Endothelial cell (in vitro differentiated cells): Measurements from ENCODE around the gene KCND2. TPM values are rescaled to one million over a fixed set of nuclear protein-coding genes. Genes with fewer than 3 reads are reported as not detected.

Experiments used
- DNase-seq: peaks from one replicate; pipeline ENCODE4 v3.0.0; 2021; ENCODE audit warnings: low spot score
- H3K27ac Mint-ChIP-seq: one replicate; pipeline ENCODE4 v1.8.0; 2021; ENCODE audit warnings: mixed read lengths, inconsistent platforms; ENCODE audit not compliant: unreplicated experiment
- H3K27me3 Mint-ChIP-seq: one replicate; pipeline ENCODE4 v1.8.0; 2021; ENCODE audit warnings: mild to moderate bottlenecking, moderate library complexity, mixed read lengths, inconsistent platforms; ENCODE audit not compliant: unreplicated experiment
- H3K36me3 Mint-ChIP-seq: one replicate; pipeline ENCODE4 v1.8.0; 2021; ENCODE audit warnings: mild to moderate bottlenecking, low read depth, mixed read lengths, inconsistent platforms; ENCODE audit not compliant: unreplicated experiment
- H3K4me1 Mint-ChIP-seq: one replicate; pipeline ENCODE4 v1.8.0; 2021; ENCODE audit warnings: mild to moderate bottlenecking, mixed read lengths, inconsistent platforms; ENCODE audit not compliant: unreplicated experiment
- H3K4me3 Mint-ChIP-seq: one replicate; pipeline ENCODE4 v1.8.0; 2021; ENCODE audit warnings: mild to moderate bottlenecking, mixed read lengths, inconsistent platforms; ENCODE audit not compliant: unreplicated experiment
- H3K9me3 Mint-ChIP-seq: one replicate; pipeline ENCODE4 v1.8.0; 2021; ENCODE audit warnings: mixed read lengths, inconsistent platforms; ENCODE audit not compliant: unreplicated experiment
- CTCF ChIP-seq: fragments of 200-600 bp; sonication (generic); IDR thresholded peaks from one replicate; pipeline ENCODE4 v1.5.0; 2021; ENCODE audit warnings: antibody characterized with exemption; ENCODE audit not compliant: unreplicated experiment
- total RNA-seq: library from RNA; stranded (reverse); fragmentation: NEBNext Ultra II Directional; extraction: Animal tissue kit (Norgen Biotek cat#: 25700); gene quantifications from one replicate; pipeline ENCODE4 v1.2.1, GENCODE V29; 2021; ENCODE audit not compliant: unreplicated experiment

Gene KCND2
- total RNA-seq, 1 donor from 2014 or later = 0.28 TPM

GRCh38 chr7:120402079-120402767 lies 129.2 kb downstream of the KCND2 start:
- H3K4me3 Mint-ChIP-seq = no peak overlapping the region
- no peak for TF ChIP-seq CTCF
- H3K9me3 Mint-ChIP-seq = no peaks in the 10 kb centered on the region
- H3K27me3 Mint-ChIP-seq = no peaks in the 10 kb centered on the region
- peaks cover 23% of the 10 kb centered on the region for H3K4me1 Mint-ChIP-seq
- H3K36me3 Mint-ChIP-seq = no peaks in the 10 kb centered on the region
- H3K27ac Mint-ChIP-seq = peak overlapping the region; percentile 94
- DNase-seq = no peak

- no peaks in the 10 kb centered on the region for H3K9me3 Mint-ChIP-seq
Observed at GRCh38 chr7:120402801-120403200, 129.8 kb downstream of the KCND2 start.

GRCh38 chr7:120404042-120404441 lies 131.1 kb downstream of the KCND2 start:
- Mint-ChIP-seq H3K9me3 (no peaks in the 10 kb centered on the region), H3K4me1 (peaks cover 20% of the 10 kb centered on the region), H3K4me3 (no peak overlapping the region), H3K27ac (peak overlapping the region; percentile 5), H3K27me3 (no peaks in the 10 kb centered on the region), H3K36me3 (no peaks in the 10 kb centered on the region)
- no peak for DNase-seq
- TF ChIP-seq CTCF = no peak

More at GRCh38 chr7:120402801-120403200, 129.8 kb downstream of the KCND2 start:
- Mint-ChIP-seq H3K27me3 (no peaks in the 10 kb centered on the region), H3K4me3 (no peak overlapping the region), H3K27ac (no peak overlapping the region), H3K36me3 (no peaks in the 10 kb centered on the region), H3K4me1 (peaks cover 23% of the 10 kb centered on the region)
- no peak for DNase-seq
- TF ChIP-seq CTCF = no peak

- no peak for TF ChIP-seq CTCF
- Mint-ChIP-seq H3K36me3 (no peaks in the 10 kb centered on the region), H3K4me1 (peaks cover 18% of the 10 kb centered on the region), H3K4me3 (no peak overlapping the region), H3K27me3 (no peaks in the 10 kb centered on the region), H3K27ac (no peak overlapping the region), H3K9me3 (no peaks in the 10 kb centered on the region)
- no peak for DNase-seq
Observed at GRCh38 chr7:120405652-120406051, 132.7 kb downstream of the KCND2 start.

- H3K27ac Mint-ChIP-seq = no peak overlapping the region
- no peak for DNase-seq
- no peak overlapping the region for H3K4me3 Mint-ChIP-seq
- no peaks in the 10 kb centered on the region for H3K36me3 Mint-ChIP-seq
- H3K4me1 Mint-ChIP-seq = peaks cover 10% of the 10 kb centered on the region
- H3K9me3 Mint-ChIP-seq = no peaks in the 10 kb centered on the region
- no peaks in the 10 kb centered on the region for H3K27me3 Mint-ChIP-seq
- no peak for TF ChIP-seq CTCF
Observed at GRCh38 chr7:120407010-120407409, 134.0 kb downstream of the KCND2 start.
